ENCODE data around the gene CYP2J2.
"Not testable (repeated sequence)": the region's sequence is repeated elsewhere in the genome, so short reads cannot be mapped to it uniquely, and the experiment has no call there.

The CYP2J2 gene

GRCh38 chr1:59856725-59857338, 69.7 kb downstream of the CYP2J2 start:
- H3K4me2 ChIP-seq (ENCODE audit: low read length), result peak overlapping the region; percentile 29
- peak overlapping the region; percentile 61 for H3K27ac ChIP-seq

DNA sequence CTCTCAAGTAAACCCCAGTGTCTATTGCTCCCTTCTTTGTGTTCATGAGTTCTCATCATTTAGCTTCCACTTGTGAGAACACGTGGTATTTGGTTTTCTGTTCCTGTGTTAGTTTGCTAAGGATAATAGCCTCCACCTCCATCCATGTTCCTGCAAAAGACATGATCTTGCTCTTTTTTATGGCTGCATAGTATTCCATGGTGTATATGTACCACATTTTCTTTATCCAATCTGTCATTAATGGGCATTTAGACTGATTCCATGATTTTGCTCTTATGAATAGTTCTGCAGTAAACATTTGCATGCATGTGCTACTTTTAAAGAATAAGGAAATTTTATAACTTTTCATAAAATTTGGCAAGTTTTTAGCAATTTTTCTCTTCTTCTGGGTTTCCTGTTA, 71.3 kb downstream of the CYP2J2 start:
- H3K4me3 ChIP-seq (ENCODE audit: low read depth, low read length); H3K27ac ChIP-seq; H3K4me1 ChIP-seq; H3K36me3 ChIP-seq (ENCODE audit: control insufficient read depth, insufficient read depth, low read length); H3K4me2 ChIP-seq (ENCODE audit: low read length); H3K27me3 ChIP-seq (ENCODE audit: control insufficient read depth, insufficient read depth, low read length); H2AFZ ChIP-seq; H3K9ac ChIP-seq; H3K9me3 ChIP-seq (ENCODE audit: control insufficient read depth, low read length); H3K79me2 ChIP-seq: not testable (repeated sequence)

More at GRCh38 chr1:59856725-59857338, 69.7 kb downstream of the CYP2J2 start:
- Histone ChIP-seq H3K9me3 (ENCODE audit: control insufficient read depth, low read length) (no peaks in the 10 kb centered on the region), H3K4me3 (ENCODE audit: low read depth, low read length) (no peak overlapping the region), H3K9ac (no peak overlapping the region), H2AFZ (peak overlapping the region; percentile 34), H3K27me3 (ENCODE audit: control insufficient read depth, insufficient read depth, low read length) (no peaks in the 10 kb centered on the region), H3K79me2 (no peaks in the 10 kb centered on the region), H3K4me1 (no peaks in the 10 kb centered on the region), H3K36me3 (ENCODE audit: control insufficient read depth, insufficient read depth, low read length) (no peaks in the 10 kb centered on the region)
- TF ChIP-seq, protein P1, sequence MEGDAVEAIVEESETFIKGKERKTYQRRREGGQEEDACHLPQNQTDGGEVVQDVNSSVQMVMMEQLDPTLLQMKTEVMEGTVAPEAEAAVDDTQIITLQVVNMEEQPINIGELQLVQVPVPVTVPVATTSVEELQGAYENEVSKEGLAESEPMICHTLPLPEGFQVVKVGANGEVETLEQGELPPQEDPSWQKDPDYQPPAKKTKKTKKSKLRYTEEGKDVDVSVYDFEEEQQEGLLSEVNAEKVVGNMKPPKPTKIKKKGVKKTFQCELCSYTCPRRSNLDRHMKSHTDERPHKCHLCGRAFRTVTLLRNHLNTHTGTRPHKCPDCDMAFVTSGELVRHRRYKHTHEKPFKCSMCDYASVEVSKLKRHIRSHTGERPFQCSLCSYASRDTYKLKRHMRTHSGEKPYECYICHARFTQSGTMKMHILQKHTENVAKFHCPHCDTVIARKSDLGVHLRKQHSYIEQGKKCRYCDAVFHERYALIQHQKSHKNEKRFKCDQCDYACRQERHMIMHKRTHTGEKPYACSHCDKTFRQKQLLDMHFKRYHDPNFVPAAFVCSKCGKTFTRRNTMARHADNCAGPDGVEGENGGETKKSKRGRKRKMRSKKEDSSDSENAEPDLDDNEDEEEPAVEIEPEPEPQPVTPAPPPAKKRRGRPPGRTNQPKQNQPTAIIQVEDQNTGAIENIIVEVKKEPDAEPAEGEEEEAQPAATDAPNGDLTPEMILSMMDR (IDR thresholded peaks at IDR 0.05), result no peak

- TF ChIP-seq, protein P1 (IDR thresholded peaks at IDR 0.05), result no peak
- Histone ChIP-seq H3K9ac (no peak overlapping the region), H3K27ac (no peak overlapping the region), H3K4me3 (ENCODE audit: low read depth, low read length) (no peak overlapping the region), H3K4me2 (ENCODE audit: low read length) (no peak overlapping the region), H2AFZ (no peak overlapping the region), H3K36me3 (ENCODE audit: control insufficient read depth, insufficient read depth, low read length) (no peaks in the 10 kb centered on the region), H3K27me3 (ENCODE audit: control insufficient read depth, insufficient read depth, low read length) (no peaks in the 10 kb centered on the region), H3K9me3 (ENCODE audit: control insufficient read depth, low read length) (no peaks in the 10 kb centered on the region), H3K4me1 (no peaks in the 10 kb centered on the region), H3K79me2 (no peaks in the 10 kb centered on the region)
Observed at GRCh38 chr1:59852117-59852516, 74.5 kb downstream of the CYP2J2 start.

GRCh38 chr1:59846895-59847282, 79.7 kb downstream of the CYP2J2 start:
- TF ChIP-seq, protein P1 (IDR thresholded peaks at IDR 0.05), result no peak
- Histone ChIP-seq H3K27me3 (ENCODE audit: control insufficient read depth, insufficient read depth, low read length) (no peaks in the 10 kb centered on the region), H3K9ac (no peak overlapping the region), H3K79me2 (no peaks in the 10 kb centered on the region), H3K4me2 (ENCODE audit: low read length) (no peak overlapping the region), H3K9me3 (ENCODE audit: control insufficient read depth, low read length) (no peaks in the 10 kb centered on the region), H3K4me1 (no peaks in the 10 kb centered on the region), H2AFZ (no peak overlapping the region), H3K27ac (no peak overlapping the region), H3K4me3 (ENCODE audit: low read depth, low read length) (no peak overlapping the region), H3K36me3 (ENCODE audit: control insufficient read depth, insufficient read depth, low read length) (no peaks in the 10 kb centered on the region)

GRCh38 chr1:59846209-59846894, 80.2 kb downstream of the CYP2J2 start:
- Histone ChIP-seq H3K27me3 (ENCODE audit: control insufficient read depth, insufficient read depth, low read length) (no peaks in the 10 kb centered on the region), H3K27ac (no peak overlapping the region), H3K9me3 (ENCODE audit: control insufficient read depth, low read length) (no peaks in the 10 kb centered on the region), H3K9ac (no peak overlapping the region), H3K36me3 (ENCODE audit: control insufficient read depth, insufficient read depth, low read length) (no peaks in the 10 kb centered on the region), H3K79me2 (no peaks in the 10 kb centered on the region), H3K4me1 (no peaks in the 10 kb centered on the region), H2AFZ (no peak overlapping the region), H3K4me3 (ENCODE audit: low read depth, low read length) (no peak overlapping the region), H3K4me2 (ENCODE audit: low read length) (no peak overlapping the region)
- TF ChIP-seq, protein P1 (IDR thresholded peaks at IDR 0.05), result no peak
